Measurements from ENCODE around the gene PSMD1.

PSMD1 gene

GRCh38 chr2:231221761-231222160 lies 165.1 kb downstream of the PSMD1 start:
- no peak for TF ChIP-seq CTCF (conservative IDR thresholded peaks at IDR 0.05)
- no peak overlapping the region for H3K27ac ChIP-seq

Measured in VCaP (cell line).